ENCODE data around the gene CAMTA1. TPM values are rescaled to one million over a fixed set of nuclear protein-coding genes. Genes with fewer than 3 reads are reported as not detected.

CAMTA1 gene
- total and polyA plus RNA-seq, 2 experiments from 2014 or later = 89.0 to 145 TPM

DNA sequence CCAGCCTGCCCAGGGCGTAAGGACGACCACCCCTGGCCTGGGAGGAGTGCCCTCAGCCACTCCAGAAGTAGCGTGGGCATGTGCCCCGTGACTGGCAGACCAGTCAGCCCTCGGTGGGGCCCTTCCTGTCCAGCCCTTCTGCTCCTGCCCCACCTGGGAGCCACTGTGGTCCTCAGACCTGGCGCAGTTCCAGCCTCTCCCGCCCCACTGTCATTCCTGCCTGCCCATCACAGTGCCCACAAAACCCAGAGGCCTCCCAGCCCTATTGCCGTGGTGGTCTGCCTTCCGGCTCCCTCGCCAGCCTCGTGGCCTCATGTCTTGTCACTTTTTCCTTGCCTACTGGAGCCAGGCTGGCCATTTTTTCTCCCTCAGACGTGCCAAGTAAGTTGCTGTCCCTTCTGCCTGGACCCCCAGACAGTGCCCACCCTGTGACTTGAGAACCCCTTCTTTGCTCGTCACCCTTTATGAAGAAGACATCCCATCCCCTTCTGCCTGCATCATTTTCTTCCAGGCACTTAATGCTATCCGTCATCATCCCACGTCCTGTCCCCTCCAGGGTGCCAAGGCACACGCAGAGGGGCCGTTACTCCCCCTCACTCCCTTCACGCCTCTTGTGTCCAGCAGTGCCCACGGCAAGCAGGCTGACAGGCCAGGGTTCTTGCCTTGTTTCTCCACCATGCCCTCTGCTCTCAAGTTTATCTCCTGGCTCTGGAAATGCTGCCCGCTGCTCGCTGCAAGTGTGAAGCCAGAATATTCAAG is 122.6 kb downstream of the CAMTA1 start:
- no peaks in the 10 kb centered on the region for H3K27me3 ChIP-seq
- H4K20me1 ChIP-seq (ENCODE audit: insufficient read depth, poor library complexity, severe bottlenecking) = no peaks in the 10 kb centered on the region
- no peaks in the 10 kb centered on the region for H3K4me1 ChIP-seq (ENCODE audit: insufficient read depth)
- DNase-seq (ENCODE audit: low spot score) = no peak
- H3K4me3 ChIP-seq = no peak overlapping the region
- no peaks in the 10 kb centered on the region for H3K9me2 ChIP-seq (replicated peaks; ENCODE audit: insufficient read depth)
- no peaks in the 10 kb centered on the region for H3K36me3 ChIP-seq (replicated peaks; ENCODE audit: insufficient read depth, low read depth)
- H3K4me2 ChIP-seq = no peak overlapping the region
- H3K27ac ChIP-seq = no peak overlapping the region
- H3K79me2 ChIP-seq = no peaks in the 10 kb centered on the region
- 92% methylated on average over 18 of the region's 21 CpGs for WGBS (ENCODE audit: low lambda C conversion rate, missing lambda C conversion rate)
- H2AFZ ChIP-seq = no peak overlapping the region
- TF ChIP-seq EZH2phosphoT487 (IDR thresholded peaks at IDR 0.05; ENCODE audit: low read depth, severe bottlenecking, unreplicated experiment) (no peak), EZH2 (IDR thresholded peaks at IDR 0.05; ENCODE audit: borderline replicate concordance) (no peak)
- TF ChIP-seq, protein P1, sequence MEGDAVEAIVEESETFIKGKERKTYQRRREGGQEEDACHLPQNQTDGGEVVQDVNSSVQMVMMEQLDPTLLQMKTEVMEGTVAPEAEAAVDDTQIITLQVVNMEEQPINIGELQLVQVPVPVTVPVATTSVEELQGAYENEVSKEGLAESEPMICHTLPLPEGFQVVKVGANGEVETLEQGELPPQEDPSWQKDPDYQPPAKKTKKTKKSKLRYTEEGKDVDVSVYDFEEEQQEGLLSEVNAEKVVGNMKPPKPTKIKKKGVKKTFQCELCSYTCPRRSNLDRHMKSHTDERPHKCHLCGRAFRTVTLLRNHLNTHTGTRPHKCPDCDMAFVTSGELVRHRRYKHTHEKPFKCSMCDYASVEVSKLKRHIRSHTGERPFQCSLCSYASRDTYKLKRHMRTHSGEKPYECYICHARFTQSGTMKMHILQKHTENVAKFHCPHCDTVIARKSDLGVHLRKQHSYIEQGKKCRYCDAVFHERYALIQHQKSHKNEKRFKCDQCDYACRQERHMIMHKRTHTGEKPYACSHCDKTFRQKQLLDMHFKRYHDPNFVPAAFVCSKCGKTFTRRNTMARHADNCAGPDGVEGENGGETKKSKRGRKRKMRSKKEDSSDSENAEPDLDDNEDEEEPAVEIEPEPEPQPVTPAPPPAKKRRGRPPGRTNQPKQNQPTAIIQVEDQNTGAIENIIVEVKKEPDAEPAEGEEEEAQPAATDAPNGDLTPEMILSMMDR (IDR thresholded peaks at IDR 0.05; ENCODE audit: poor library complexity) = no peak
- H3K9me3 ChIP-seq (ENCODE audit: low read depth) = no peaks in the 10 kb centered on the region

DNA sequence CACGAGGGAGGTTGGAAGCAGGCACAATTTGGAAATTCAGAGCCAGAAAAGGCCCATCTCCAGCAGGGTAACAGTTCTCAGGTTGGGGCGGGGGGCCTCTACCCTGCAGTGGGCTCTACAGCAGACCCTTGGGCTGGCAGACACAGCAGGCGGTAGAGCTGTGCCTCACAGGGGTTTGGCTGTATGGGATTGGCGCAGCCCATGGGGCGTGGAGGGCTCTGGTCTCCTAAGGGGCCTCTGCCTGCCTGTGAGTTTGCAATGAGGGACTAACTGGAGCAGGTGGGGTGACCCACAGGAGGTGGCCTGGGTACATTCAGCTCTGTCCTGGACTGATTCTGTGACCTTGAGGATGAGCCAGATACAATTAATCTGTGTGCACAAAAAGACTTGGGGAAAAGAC is 124.1 kb downstream of the CAMTA1 start:
- Histone ChIP-seq H3K27me3 (no peaks in the 10 kb centered on the region), H3K9me3 (ENCODE audit: low read depth) (no peaks in the 10 kb centered on the region), H3K4me2 (no peak overlapping the region), H3K36me3 (replicated peaks; ENCODE audit: insufficient read depth, low read depth) (no peaks in the 10 kb centered on the region), H4K20me1 (ENCODE audit: insufficient read depth, poor library complexity, severe bottlenecking) (no peaks in the 10 kb centered on the region), H3K4me3 (no peak overlapping the region), H3K79me2 (no peaks in the 10 kb centered on the region), H3K9me2 (replicated peaks; ENCODE audit: insufficient read depth) (no peaks in the 10 kb centered on the region), H3K4me1 (ENCODE audit: insufficient read depth) (no peaks in the 10 kb centered on the region), H3K27ac (no peak overlapping the region), H2AFZ (no peak overlapping the region)
- TF ChIP-seq, protein P1 (IDR thresholded peaks at IDR 0.05; ENCODE audit: poor library complexity) = no peak
- TF ChIP-seq EZH2phosphoT487 (IDR thresholded peaks at IDR 0.05; ENCODE audit: low read depth, severe bottlenecking, unreplicated experiment) = no peak
- no peak for TF ChIP-seq EZH2 (IDR thresholded peaks at IDR 0.05; ENCODE audit: borderline replicate concordance)
- DNase-seq (ENCODE audit: low spot score) = no peak
- WGBS (ENCODE audit: low lambda C conversion rate, missing lambda C conversion rate) = 92% methylated on average over 5 of the region's 5 CpGs

DNA sequence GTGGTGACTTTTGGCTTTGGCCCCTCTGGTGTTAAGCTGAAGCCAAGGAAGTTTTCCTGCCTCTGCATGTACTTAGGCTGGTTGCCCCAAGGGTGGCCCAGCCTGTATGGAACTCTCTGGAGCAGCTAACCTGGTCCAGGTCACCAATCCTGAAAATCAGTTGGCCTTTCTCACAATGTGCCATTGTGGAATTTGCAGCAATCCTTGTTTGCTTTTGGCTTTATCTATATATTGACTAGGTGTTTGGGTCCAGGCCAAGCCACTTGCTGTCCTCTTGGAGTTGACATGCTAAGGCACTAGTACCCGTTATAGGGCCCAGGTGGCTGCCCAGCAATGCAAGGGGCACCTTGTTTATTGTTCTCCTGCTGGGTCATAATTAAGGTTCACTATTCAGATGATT is 124.6 kb downstream of the CAMTA1 start:
- no peak for DNase-seq (ENCODE audit: low spot score)
- Histone ChIP-seq H2AFZ (no peak overlapping the region), H3K27me3 (no peaks in the 10 kb centered on the region), H4K20me1 (ENCODE audit: insufficient read depth, poor library complexity, severe bottlenecking) (no peaks in the 10 kb centered on the region), H3K36me3 (replicated peaks; ENCODE audit: insufficient read depth, low read depth) (no peaks in the 10 kb centered on the region), H3K27ac (no peak overlapping the region), H3K4me3 (no peak overlapping the region), H3K79me2 (no peaks in the 10 kb centered on the region), H3K4me2 (no peak overlapping the region), H3K4me1 (ENCODE audit: insufficient read depth) (no peaks in the 10 kb centered on the region), H3K9me2 (replicated peaks; ENCODE audit: insufficient read depth) (no peaks in the 10 kb centered on the region), H3K9me3 (ENCODE audit: low read depth) (no peaks in the 10 kb centered on the region)
- WGBS (ENCODE audit: low lambda C conversion rate, missing lambda C conversion rate) = 69% methylated on average over 1 of the region's 1 CpG
- TF ChIP-seq EZH2phosphoT487 (IDR thresholded peaks at IDR 0.05; ENCODE audit: low read depth, severe bottlenecking, unreplicated experiment) (no peak), EZH2 (IDR thresholded peaks at IDR 0.05; ENCODE audit: borderline replicate concordance) (no peak)
- TF ChIP-seq, protein P1 (IDR thresholded peaks at IDR 0.05; ENCODE audit: poor library complexity) = no peak

All from hepatocyte (in vitro differentiated cells).